HG03432 (cell line): Measurements from ENCODE around the gene RPS3A.
A peak's percentile ranks its signal among the peaks of the same experiment; 100 is the strongest.
"Not testable (repeated sequence)": the region's sequence is repeated elsewhere in the genome, so short reads cannot be mapped to it uniquely, and the experiment has no call there.

Source experiments
- ATAC-seq: cut with Tn5 transposase; IDR thresholded peaks from one replicate; pipeline ENCODE4 v1.9.1; 2021; ENCODE audit warnings: mild to moderate bottlenecking, moderate library complexity; ENCODE audit not compliant: unreplicated experiment

Gene RPS3A

DNA sequence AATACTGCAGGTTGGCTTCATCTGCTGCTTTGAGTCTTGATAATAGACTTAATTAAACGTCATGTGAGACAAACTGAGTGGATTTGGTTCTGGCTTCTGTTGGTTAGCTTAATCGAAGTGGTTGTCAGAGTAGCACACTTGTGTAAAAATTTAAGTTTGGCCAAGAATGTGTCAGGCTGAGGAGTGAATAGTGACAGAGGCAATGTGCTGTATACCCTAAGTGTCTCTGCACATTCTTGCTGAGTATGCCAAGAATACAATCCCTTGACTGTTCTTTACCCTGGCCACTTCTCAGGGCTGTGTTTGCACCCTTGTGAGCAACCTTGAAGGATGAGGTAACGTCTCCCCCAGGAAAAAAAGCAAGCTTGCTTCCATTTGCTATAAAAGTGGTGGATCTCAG lies 14.9 kb downstream of the RPS3A start:
- ATAC-seq: no peak

DNA sequence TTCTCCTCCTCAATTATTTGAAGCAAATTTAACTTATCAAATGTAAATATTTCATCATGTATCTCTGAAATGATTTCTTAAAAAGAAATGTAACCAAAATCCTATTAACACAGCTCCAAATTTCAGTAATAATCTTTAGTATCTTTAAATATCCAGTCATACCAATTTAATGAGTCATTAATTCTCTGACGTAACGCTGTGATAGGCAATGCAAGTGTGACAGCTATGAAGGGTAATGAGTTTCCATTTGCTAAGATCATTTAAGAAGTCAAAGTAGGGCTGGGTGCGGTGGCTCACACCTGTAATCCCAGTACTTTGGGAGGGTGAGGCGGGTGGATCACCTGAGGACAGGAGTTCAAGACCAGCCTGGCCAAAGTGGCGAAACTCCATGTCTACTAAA lies 15.6 kb downstream of the RPS3A start:
- ATAC-seq: no peak

DNA sequence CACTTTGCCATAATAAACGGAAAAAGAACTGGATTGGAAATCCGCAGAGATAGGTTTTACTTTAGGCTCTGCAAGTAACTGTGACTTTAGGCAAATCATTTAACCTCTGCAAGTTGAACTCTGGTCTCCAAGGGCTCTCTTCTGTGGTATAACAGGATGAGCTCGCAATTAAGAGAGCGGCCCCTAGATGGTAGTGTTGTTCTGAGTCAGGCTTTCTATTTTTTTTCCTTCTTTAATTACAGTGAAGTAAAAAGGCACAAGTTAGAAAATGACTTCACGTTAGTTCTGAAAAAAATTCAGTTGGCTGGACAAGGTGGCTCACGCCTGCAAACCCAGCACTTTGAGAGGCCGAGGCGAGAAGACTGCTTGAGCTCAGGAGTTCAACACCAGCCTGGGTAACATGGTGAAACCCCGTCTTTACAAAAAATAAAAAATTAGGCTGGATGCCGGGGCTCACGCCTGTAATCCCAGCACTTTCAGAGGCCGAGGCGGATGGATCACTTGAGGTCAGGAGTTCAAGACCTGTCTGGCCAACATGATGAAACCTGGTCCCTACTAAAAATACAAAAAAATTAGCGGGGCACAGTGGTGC lies 18.0 kb downstream of the RPS3A start:
- ATAC-seq: peak; percentile 91

GRCh38 chr4:151129796-151130195 lies 30.4 kb downstream of the RPS3A start:
- no peak for ATAC-seq

- ATAC-seq: no peak
These were observed 33.9 kb downstream of the RPS3A start for GRCh38 chr4:151133311-151133710.

DNA sequence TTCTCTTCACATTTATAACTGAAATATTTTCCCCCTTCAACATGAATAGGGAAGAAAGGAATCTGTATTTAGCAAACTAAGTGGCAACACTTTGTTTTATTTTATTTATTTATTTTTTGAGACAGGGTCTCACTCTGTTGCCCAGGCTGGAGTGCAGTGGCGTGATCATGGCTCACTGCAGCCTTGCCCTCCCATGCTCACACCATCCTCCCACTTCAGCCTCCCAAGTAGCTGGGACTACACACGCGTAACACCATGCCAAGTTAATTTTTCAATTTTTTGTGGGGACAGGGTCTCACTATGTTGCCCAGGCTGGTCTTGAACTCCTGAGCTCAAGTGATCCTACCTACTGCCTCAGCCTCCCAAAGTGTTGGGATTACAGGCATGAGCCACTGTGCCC lies 36.6 kb downstream of the RPS3A start:
- not testable (repeated sequence) for ATAC-seq

DNA sequence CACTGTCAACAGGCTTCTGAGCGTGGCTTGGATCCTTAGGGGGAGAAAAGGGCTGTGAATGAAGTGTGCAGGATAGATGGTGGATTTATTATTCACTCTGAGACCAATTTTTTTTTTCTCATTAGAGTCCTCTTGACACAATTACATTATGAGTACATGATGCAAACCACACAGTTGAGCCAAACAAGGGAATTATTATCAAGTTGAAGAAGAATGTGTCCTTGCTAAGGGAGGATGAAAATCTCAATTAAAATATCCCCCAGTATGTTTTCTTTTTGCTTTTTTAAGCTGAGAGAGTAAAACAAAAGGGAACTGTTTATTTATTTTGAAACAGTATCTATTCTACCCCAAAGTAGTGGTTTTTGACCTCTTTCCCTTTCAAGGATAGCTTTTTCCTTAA lies 40.4 kb downstream of the RPS3A start:
- no peak for ATAC-seq

DNA sequence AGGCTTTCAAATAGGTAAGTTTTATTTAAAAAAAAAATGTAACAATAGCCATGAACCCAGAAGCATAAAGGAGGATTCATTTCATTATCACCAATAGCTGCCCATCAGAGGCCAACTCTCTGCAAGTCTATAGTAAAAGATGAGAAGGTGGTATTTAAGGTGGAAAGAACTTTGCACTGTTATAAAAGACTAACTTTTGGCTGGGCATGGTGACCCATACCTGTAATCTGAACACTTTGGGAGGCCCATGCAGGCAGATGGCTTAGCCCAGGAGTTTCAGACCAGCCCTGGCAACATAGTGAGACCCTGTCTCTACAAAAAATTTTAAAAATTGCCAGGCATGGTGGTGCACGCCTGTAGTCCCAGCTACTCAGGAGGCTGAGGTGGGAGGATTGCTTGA lies 43.3 kb downstream of the RPS3A start:
- ATAC-seq: no peak

- no peak for ATAC-seq
These were observed 43.7 kb downstream of the RPS3A start for GRCh38 chr4:151143162-151143561.

DNA sequence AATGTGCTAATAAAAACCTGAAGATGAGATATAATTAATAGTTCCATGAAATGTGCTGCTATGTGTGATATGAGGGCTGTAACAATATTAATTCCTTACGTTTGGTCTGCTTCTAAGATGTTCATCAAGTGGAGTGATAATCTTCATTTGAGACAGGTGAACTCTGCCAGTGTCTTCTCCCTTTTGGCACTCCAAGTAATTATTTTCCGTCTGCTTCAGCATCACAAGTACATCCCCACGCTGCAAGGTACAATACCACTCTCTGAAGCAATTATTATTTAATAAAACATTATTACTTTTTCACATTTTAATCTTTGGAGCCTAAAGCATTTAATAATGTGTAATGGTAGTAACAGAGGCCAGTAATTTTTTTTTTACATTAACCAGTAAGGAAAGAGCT lies 44.4 kb downstream of the RPS3A start:
- no peak for ATAC-seq

- ATAC-seq: no peak
These were observed 45.1 kb downstream of the RPS3A start for GRCh38 chr4:151144329-151145072.

DNA sequence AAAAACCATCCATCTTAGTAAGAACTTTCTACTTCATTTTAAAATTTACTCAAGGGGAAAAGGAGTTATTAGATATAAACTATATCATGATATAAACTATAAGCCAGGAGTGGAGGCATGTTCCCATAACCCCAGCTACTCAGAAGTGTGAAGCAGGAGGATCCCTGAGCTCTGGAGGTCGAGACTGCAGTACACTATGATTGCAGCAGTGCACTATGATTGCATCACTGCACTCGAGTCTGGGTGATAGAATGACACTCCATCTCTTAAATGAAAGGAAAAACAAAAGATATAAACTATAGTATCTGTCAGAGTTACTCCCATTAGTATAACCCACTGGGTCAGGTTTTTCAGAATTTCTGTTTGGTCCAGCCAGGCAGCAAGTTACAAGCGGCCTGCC lies 47.6 kb downstream of the RPS3A start:
- ATAC-seq: no peak

DNA sequence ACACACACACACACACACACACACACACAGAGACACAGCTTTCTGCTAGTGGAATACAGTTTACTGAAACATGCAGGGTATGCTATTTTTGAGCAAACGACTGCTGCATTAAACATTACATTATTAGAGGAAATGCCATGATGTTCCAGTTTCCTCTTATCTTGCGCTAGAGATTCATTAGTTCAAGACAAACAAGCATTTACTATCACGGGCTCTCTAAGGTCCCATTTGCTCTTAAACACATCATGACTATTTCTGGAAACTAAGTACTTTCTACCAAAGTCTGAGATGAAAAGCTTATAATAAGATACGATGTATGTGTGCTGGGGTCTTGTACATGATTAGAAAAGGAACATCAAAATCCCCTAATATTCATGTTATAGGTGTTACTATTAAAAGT lies 48.8 kb downstream of the RPS3A start:
- no peak for ATAC-seq

DNA sequence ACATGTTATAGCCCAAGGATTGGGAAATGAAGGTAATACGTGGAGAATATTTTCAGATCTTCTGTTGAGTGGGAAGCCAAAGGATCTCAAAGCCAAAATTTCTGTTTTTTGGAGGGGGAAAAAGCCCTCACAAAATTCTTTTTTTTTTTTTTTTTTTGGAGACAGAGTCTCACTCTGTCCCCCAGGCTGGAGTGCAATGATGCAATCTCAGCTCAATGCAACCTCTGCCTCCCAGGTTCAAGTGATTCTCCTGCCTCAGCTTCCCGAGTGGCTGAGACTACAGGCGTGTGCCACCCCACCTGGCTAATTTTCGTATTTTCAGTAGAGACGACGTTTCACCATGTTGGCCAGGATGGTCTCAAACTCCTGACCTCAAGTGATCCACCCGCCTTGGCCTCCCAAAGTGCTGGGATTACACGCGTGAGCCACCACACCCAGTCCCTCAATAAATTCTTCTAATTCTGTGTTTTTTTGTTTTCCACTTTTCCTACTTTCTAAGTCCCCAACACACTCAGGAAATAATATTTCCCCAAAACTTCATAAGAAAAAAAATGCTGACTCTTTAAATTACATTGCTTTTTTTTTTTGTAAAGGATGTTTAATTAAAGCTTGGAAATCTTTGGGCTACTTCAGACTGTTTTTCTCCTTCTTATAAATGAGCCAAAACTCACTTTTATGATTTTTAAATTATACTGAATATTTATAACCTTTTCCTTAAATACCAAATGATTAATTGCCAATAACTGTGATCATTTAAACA lies 51.6 kb downstream of the RPS3A start:
- ATAC-seq: no peak

- ATAC-seq: no peak
These were observed 52.6 kb downstream of the RPS3A start for GRCh38 chr4:151152028-151152427.

GRCh38 chr4:151153585-151153984 lies 54.2 kb downstream of the RPS3A start:
- no peak for ATAC-seq
